Colonic mucosa (tissue), 4 donors: ENCODE data around the gene TECPR1. TPM values are rescaled to one million over a fixed set of nuclear protein-coding genes. Genes with fewer than 3 reads are reported as not detected.
A peak's percentile ranks its signal among the peaks of the same experiment; 100 is the strongest.

Experiments
- DNase-seq: peaks from one replicate; pipeline ENCODE4 v3.0.0-alpha.2; 2020
- H3K27ac ChIP-seq: fragments of 200-600 bp; one replicate; pipeline ENCODE4 v1.8.0; 2021
- H3K27me3 ChIP-seq: fragments of 200-600 bp; one replicate; pipeline ENCODE4 v1.8.0; 2021
- H3K36me3 ChIP-seq: fragments of 200-600 bp; one replicate; pipeline ENCODE4 v1.8.0; 2021
- H3K4me1 ChIP-seq: fragments of 200-600 bp; one replicate; pipeline ENCODE4 v1.8.0; 2021; ENCODE audit warnings: mild to moderate bottlenecking
- H3K4me3 ChIP-seq: fragments of 200-600 bp; one replicate; pipeline ENCODE4 v1.8.0; 2021
- H3K9ac ChIP-seq, 2 donors: one replicate each; pipeline ENCODE4 v1.7.0; 2013; ENCODE audit warnings: control low read depth in 2 of 2, low read depth in 2 of 2, low read length in 2 of 2
- H3K9me3 ChIP-seq: fragments of 200-600 bp; one replicate; pipeline ENCODE4 v1.8.0; 2021
- CTCF ChIP-seq: fragments of 200-600 bp; IDR thresholded peaks from one replicate; pipeline ENCODE4 v1.8.0; 2022; ENCODE audit warnings: antibody characterized with exemption, mild to moderate bottlenecking
- intact Hi-C: fragments of 100-400 bp; cut with DNase I; formaldehyde crosslinking; loops from one replicate; pipeline ENCODE4 v1.14.1; 2022
- total RNA-seq, 2 donors: library from RNA; stranded (reverse); fragmentation: NEBNext Ultra II Directional in 1 of 2; extraction: Animal tissue kit (Norgen Biotek cat#: 25700) in 1 of 2; gene quantifications; one replicate each; pipeline ENCODE4 v1.2.1, GENCODE V29; 2021
- donor health status: healthy.
- donor health status: DM: no; HTN: no; CAD: no.
- donor health status: DM: no; HTN: no; CAD: no.

The TECPR1 gene
- total RNA-seq, 2 donors from 2014 or later = 20.3 to 44.5 TPM

DNA sequence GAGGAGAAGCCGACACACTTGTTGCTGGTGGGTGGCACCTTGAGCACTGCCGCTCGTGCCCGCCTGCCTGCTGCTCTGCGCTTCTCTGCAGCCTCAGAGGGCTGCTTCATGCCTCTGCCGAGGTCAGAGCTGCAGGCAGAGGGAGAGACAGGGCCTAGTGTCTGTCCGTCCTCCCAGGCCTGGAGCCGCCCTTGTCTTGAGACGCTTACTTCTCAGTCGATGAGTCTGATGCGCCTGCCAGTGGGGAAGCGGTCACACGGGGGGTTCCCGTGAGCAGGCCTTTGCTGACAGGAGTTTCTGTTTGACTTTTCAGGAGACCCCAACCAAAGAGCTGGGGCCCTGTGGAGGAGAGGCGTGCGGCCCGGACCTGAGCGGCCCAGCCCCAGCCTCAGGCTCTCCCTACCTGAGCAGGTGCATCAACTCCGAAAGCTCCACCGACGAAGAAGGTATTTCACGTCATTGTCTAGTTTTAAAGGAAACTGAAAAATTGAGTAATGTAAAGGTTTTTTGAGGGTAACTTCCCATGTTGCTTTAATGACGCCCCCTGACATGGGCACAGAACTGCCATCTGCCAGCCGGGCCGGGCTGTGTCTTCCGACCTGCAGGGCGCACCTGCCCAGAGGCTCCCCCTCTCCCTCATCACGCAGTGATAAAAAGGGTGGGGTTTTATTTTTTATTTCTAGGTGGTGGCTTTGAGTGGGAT lies 48.6 kb downstream of the TECPR1 start:
- Histone ChIP-seq H3K9me3 (no peaks in the 10 kb centered on the region), H3K36me3 (peaks cover 9% of the 10 kb centered on the region), H3K4me3 (no peak overlapping the region), H3K27me3 (no peaks in the 10 kb centered on the region), H3K27ac (no peak overlapping the region), H3K9ac (peak overlapping the region in 1 of 2 donors; percentile 24), H3K4me1 (no peaks in the 10 kb centered on the region)
- intact Hi-C loops = no loop called here
- no peak for DNase-seq
- no peak for TF ChIP-seq CTCF

DNA sequence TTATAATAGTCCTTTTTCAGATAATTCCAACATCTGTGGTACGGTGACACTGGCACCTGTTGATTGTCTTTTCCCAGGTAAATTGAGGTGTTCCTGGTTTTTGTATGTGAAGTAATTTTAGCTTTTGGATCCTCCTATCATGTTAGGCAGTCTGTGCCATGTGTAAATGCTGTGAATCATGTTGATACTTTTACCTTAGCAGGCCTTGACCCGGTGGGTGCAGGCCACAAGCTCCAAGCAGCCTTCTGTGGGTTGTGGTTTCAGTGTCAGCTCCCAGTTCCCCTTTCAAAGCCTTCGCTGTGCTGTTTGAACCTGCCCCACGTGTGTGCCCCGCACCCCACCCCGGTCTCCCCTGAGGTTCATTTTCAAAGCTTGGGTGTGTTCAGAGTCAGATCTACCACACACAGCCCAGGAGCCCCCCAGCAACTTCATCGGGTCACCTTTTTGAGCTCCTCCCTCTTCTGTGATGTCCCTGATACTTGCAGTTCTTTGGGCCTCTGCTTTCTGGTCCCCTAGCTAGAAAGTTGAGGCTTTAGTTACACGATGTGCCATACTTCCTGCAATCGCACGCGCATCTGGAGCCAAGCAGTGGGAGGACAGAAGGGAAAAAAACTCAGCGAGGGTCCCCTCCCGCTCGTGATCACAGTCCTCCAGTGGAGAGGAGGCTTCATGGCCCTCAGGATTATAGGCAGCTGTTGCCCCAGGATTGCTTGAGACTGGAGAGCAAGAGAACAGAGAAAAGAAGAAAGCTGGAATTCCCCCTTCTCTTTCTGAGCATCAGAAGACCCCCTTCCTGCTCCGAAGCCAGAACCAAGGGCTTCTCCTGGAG lies 49.5 kb downstream of the TECPR1 start:
- no peak for TF ChIP-seq CTCF
- intact Hi-C loops = no loop called here

GRCh38 chr7:98200364-98200763 lies 51.7 kb downstream of the TECPR1 start:
- no peak overlapping the region for H3K27ac ChIP-seq
- TF ChIP-seq CTCF = no peak
- intact Hi-C loops = no loop called here
- no peak for DNase-seq
- H3K9ac ChIP-seq = no peak overlapping the region
- H3K4me3 ChIP-seq = no peak overlapping the region
- H3K27me3 ChIP-seq = no peaks in the 10 kb centered on the region
- no peaks in the 10 kb centered on the region for H3K4me1 ChIP-seq
- H3K9me3 ChIP-seq = no peaks in the 10 kb centered on the region
- H3K36me3 ChIP-seq = no peaks in the 10 kb centered on the region

More for the DNA sequence above, 49.5 kb downstream of the TECPR1 start:
- Histone ChIP-seq H3K36me3 (peaks cover 9% of the 10 kb centered on the region), H3K4me3 (no peak overlapping the region), H3K9me3 (no peaks in the 10 kb centered on the region), H3K9ac (no peak overlapping the region), H3K27me3 (no peaks in the 10 kb centered on the region), H3K27ac (no peak overlapping the region), H3K4me1 (no peaks in the 10 kb centered on the region)
- DNase-seq = no peak

DNA sequence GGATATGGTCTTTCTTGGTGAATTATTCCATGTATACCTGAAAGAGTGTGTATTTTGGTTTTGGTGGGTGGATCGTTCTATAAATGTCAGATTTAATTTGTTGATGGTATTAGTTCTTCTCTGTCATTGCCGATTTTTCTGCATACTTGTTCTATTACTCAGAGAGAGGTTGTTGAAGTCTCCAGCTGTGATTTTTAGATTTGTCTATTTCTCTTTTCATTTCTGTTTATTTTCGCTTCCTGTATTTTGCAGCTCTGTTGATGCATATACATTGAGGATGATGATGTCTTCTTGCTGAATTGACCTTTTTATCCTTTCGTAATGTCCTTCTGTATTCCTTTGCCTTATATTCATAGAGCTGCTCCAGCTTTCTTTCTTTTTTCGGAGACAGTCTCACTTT lies 52.9 kb downstream of the TECPR1 start:
- no peak for TF ChIP-seq CTCF
- Histone ChIP-seq H3K27ac (no peak overlapping the region), H3K9me3 (no peaks in the 10 kb centered on the region), H3K27me3 (no peaks in the 10 kb centered on the region), H3K9ac (no peak overlapping the region), H3K4me1 (no peaks in the 10 kb centered on the region), H3K4me3 (no peak overlapping the region), H3K36me3 (no peaks in the 10 kb centered on the region)
- DNase-seq = no peak
- intact Hi-C loops = no loop called here

- intact Hi-C loops = no loop called here
- no peaks in the 10 kb centered on the region for H3K27me3 ChIP-seq
These were observed 55.1 kb downstream of the TECPR1 start for GRCh38 chr7:98196706-98197605.

More at GRCh38 chr7:98196706-98197605, 55.1 kb downstream of the TECPR1 start:
- H3K4me1 ChIP-seq = no peaks in the 10 kb centered on the region
- peaks cover 7% of the 10 kb centered on the region for H3K36me3 ChIP-seq
- TF ChIP-seq CTCF = no peak
- H3K27ac ChIP-seq = no peak overlapping the region
- no peak overlapping the region for H3K4me3 ChIP-seq
- H3K9me3 ChIP-seq = no peaks in the 10 kb centered on the region
- no peak for DNase-seq
- no peak overlapping the region for H3K9ac ChIP-seq
